GM04504 (cell line): ENCODE results near the gene SNX15.
"Not testable (repeated sequence)": the region's sequence is repeated elsewhere in the genome, so short reads cannot be mapped to it uniquely, and the experiment has no call there.

Experiments
- DNase-seq: peaks from one replicate; pipeline ENCODE4 v3.0.0-alpha.2; 2012; ENCODE audit warnings: low read depth

SNX15 gene

DNA sequence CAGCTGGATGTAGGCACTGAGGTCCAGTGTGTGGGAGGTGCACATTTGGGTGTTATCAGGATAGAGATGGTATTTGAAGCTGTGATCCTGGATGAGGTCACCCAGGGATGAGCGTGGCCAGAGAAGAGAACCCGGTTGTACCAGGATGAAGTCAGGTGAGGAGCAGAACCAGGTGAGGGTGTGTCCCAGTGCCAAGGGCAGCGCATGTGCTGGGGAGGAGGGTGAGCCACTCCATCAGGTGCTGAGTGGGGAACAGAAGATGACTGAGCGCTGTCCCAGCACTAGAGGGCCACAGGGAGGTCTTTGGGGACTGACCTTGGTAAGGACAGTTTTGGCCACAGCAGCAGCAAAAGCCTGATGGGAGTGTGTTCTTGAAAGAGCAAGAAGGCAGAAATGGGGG lies 10.5 kb upstream of the SNX15 start:
- DNase-seq = no peak

- DNase-seq = no peak
These were observed 9.3 kb upstream of the SNX15 start for GRCh38 chr11:65017937-65018336.

DNA sequence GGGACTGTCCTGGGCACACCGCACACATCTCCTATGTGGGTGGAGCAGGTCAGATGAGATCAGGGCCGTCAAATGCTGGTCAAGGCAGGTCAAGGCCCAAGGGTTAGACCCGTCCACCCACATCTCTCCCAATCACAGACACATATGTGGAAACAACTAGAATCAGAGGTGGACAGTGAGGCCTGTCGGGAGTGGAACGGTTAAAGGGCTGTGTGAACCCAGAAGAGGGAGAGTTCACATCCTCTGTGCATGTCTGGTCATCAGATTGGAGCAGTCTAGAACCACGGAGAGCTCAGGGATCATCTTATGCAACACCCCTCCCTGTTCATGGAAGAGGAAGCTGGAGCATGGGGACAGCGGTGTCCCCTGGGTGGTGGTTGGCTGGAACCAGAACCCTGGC lies 7.4 kb upstream of the SNX15 start:
- no peak for DNase-seq

- DNase-seq = no peak
These were observed 6.2 kb upstream of the SNX15 start for GRCh38 chr11:65021003-65021402.

DNA sequence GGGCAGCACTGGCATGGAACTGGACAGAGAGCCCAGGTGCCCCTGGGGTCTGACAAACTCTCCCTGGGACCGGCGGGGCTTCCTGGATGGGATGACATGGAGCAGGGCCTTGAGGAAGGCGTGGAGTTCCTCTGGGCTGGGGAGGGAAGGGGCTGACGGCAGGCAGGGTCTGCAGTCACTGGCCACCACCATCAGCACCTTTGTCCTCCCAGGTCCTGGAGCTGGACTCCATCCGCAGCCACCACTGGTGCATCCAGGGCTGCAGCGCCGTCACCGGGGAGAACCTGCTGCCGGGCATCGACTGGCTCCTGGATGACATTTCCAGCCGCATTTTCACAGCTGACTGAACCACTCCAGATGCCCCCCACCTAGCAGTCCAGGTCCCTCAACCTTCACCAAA lies 5.7 kb upstream of the SNX15 start:
- no peak for DNase-seq

DNA sequence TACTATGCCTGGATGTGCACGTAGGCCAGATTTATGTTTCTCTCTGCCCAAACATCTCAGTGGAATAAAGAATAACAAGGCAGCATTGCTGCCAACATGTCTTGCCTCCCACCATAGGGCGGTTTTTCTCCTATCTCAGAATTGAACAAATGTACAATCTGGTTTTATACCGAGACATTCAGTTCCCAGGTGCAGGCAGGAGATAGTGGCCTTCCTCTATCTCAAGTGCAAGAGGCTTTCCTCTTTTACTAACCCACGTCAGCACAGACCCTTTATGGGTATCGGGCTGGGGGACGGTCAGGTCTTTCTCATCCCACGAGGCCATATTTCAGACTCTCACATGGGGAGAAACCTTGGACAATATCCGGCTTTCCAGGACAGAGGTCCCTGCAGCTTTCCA lies 3.7 kb upstream of the SNX15 start:
- not testable (repeated sequence) for DNase-seq

- DNase-seq = no peak
These were observed 429 bp upstream of the SNX15 start for GRCh38 chr11:65026810-65027209.

GRCh38 chr11:65032216-65032615 lies 5.0 kb downstream of the SNX15 start:
- no peak for DNase-seq

GRCh38 chr11:65034423-65034822 lies 7.2 kb downstream of the SNX15 start:
- DNase-seq = no peak

DNA sequence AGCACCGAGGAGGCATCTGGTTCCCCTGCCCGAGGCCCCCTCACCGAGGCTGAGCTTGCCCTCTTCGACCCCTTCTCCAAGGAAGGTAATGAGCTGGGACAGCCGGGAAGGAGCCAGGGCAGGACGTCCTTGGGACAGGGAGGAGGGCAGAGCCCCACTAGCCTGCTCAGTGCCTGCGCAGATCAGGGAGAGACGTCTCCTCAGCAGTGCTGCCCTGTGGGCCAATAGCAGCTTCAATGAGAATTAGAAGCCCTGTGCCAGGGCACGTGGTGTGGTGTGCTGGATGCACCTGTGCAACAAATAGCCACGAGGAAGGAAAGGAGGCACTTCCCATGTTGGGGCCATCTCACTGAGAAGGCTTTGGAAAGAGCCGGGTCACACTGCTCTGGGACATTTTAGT lies 8.3 kb downstream of the SNX15 start:
- DNase-seq = no peak

DNA sequence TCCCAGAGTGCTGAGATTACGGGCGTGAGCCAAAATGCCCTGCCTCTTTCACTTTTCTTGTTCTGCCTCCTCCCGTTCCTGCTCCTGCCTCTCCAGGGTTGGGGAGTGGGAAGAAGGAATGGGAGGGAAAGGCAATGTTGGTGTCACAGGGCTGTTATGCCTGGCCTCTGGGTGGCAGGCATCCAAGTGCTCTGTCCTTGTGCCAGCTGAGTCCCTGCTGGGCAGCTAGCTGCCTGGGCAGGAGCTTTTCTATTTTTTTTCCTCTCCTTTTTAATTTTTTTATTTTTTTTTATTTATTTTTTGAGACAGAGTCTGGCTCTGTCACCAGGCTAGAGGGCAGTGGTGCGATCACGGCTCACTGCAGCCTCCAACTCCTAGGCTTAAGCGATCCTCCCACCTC lies 9.7 kb downstream of the SNX15 start:
- no peak for DNase-seq

- no peak for DNase-seq
These were observed 13.2 kb downstream of the SNX15 start for GRCh38 chr11:65040520-65040846.

GRCh38 chr11:65040847-65041622 lies 13.8 kb downstream of the SNX15 start, which contains the start of gene SAC3D1:
Gene SAC3D1 (plus strand): TSS chr11:65041210. CDS start chr11:65041293, 83 bp downstream.
- DNase-seq = peak; percentile 85

DNA sequence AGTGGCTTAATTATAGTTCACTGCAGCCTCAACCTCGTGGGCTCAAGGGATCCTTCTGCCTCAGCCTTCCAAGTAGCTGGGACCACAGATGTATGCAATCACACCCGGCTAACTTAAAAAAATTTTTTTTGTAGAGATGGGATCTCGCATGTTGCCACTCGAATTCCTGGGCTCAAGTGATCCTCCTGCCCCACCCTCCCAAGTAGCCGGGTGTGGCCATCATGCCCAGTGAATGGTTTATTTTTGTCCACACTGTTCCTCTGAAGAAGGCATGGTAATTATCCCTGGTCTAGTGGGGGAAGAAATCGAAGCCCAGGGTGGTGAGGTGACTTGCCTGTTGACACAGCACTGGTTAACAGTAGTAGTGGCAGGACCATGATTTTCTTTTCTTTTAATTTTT lies 15.7 kb downstream of the SNX15 start:
- DNase-seq = no peak

DNA sequence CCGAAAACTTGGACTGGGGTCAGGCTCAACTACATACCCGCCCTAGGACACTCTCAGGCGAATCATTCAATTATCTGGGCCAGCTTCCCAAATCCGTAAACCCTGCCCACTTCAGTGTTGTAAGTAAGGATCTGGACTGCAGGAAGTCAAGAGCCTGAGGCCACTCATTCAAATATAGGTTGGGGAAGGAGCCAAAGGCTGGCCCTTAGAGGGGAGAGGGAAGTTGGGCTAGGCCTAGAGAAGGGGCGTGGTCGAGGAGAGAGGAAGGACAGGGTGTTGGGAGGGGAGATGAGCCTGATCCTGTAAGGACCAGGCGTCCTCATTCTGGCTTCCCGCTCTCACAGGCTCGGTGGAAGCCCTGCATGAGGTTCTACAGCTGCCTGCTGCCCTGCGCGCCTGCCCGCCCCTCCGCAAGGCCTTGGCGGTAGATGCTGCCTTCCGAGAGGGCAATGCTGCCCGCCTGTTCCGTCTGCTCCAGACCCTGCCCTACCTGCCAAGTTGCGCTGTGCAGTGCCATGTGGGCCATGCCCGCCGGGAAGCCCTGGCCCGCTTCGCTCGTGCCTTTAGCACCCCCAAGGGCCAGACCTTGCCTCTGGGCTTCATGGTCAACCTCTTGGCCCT lies 16.8 kb downstream of the SNX15 start:
- DNase-seq = peak; percentile 45

- DNase-seq = no peak
These were observed 17.8 kb downstream of the SNX15 start for GRCh38 chr11:65045061-65045460.

- no peak for DNase-seq
These were observed 18.5 kb downstream of the SNX15 start for GRCh38 chr11:65045728-65046127.

GRCh38 chr11:65047581-65048422 lies 20.6 kb downstream of the SNX15 start:
- DNase-seq = no peak

DNA sequence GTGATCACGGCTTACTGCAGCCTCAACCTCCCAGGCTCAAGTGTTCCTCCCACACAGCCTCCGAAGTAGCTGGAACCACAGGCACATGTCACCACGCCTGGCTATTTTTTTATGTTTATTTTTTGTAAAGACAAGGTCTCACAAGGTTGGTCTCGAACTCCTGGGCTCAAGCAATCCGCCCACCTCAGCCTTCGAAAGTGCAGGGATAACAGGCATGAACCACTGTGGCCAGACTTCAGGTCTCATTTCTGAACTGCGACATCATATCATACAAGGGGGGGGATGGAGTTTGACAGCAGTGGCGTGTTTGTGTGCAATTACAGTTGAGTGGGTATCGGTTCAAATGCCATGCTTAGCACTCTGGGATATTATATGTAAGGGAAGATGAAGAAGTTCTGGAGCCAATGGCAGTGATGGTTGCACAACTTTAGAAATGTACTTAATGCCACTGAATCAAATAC lies 24.2 kb downstream of the SNX15 start:
- DNase-seq = no peak

DNA sequence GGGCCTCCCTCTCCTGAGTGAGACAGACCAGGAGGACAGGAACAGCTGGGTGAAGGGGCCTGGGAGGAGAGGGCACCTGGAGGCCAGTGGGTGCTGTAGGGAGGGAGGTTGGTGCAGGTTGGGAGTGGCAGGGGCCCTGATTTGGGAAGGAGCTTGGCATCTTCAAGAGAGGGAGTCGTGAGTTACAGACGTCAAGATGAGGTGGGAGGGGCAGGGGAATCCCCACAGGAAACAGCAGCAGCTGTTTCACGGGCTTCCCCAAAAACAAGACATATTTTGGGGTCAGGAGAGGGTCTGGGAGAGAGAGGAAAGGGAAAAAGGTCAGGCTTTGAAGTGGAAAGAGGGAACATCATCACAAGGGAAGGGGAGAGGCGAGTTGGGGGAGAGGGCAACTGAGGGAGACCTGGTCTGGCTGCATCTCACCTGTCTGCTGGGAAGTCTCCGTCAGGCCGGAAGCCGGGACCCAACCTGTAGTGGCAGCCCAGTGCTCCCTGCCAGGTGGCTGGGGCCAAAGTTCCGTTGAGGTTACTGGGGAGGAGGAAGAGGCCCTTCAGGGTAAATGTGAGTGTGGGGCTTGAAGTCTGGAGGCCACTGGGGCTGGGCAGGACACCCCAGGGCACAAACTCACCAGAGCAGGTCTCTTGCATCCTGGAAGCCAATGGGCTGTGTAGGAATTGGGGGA lies 26.7 kb downstream of the SNX15 start:
- no peak for DNase-seq

DNA sequence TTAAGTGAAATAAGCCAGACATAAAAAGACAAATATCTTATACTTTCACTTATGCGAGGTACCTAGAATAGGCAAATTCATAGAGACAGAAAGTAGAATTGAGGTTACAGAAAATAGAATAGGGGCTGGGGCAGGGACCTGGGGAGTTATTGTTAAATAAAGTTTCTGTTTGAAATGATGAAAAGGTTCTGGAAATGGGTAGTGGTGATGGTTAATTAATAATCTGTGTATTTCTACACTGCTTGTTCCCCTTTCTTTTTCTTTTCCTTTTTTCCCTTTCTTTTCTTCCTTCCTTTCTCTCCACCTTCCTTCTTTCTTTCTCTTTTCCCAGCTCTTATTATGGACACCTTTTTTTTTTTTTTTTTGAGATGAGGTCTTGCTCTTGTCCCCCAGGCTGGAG lies 28.3 kb downstream of the SNX15 start:
- no peak for DNase-seq

- no peak for DNase-seq
These were observed 29.8 kb downstream of the SNX15 start for GRCh38 chr11:65056999-65057398.
